ENCODE data around the gene CAMSAP2. TPM values are rescaled to one million over a fixed set of nuclear protein-coding genes. Genes with fewer than 3 reads are reported as not detected.
"Not testable (repeated sequence)": the region's sequence is repeated elsewhere in the genome, so short reads cannot be mapped to it uniquely, and the experiment has no call there.

Gene CAMSAP2
- total and polyA plus RNA-seq, 2 experiments from 2014 or later: 9.3 to 32.9 TPM

- TF ChIP-seq EZH2 (IDR thresholded peaks at IDR 0.05; ENCODE audit: borderline replicate concordance) (no peak), EZH2phosphoT487 (IDR thresholded peaks at IDR 0.05; ENCODE audit: low read depth, severe bottlenecking, unreplicated experiment) (no peak)
- TF ChIP-seq, protein P1, sequence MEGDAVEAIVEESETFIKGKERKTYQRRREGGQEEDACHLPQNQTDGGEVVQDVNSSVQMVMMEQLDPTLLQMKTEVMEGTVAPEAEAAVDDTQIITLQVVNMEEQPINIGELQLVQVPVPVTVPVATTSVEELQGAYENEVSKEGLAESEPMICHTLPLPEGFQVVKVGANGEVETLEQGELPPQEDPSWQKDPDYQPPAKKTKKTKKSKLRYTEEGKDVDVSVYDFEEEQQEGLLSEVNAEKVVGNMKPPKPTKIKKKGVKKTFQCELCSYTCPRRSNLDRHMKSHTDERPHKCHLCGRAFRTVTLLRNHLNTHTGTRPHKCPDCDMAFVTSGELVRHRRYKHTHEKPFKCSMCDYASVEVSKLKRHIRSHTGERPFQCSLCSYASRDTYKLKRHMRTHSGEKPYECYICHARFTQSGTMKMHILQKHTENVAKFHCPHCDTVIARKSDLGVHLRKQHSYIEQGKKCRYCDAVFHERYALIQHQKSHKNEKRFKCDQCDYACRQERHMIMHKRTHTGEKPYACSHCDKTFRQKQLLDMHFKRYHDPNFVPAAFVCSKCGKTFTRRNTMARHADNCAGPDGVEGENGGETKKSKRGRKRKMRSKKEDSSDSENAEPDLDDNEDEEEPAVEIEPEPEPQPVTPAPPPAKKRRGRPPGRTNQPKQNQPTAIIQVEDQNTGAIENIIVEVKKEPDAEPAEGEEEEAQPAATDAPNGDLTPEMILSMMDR (IDR thresholded peaks at IDR 0.05; ENCODE audit: poor library complexity): no peak
- Histone ChIP-seq H3K4me1 (ENCODE audit: insufficient read depth) (peaks cover 4% of the 10 kb centered on the region), H2AFZ (no peak overlapping the region), H3K4me3 (no peak overlapping the region), H3K9me3 (ENCODE audit: low read depth) (no peaks in the 10 kb centered on the region), H3K27me3 (no peaks in the 10 kb centered on the region), H4K20me1 (ENCODE audit: insufficient read depth, poor library complexity, severe bottlenecking) (peaks cover 8% of the 10 kb centered on the region), H3K9me2 (replicated peaks; ENCODE audit: insufficient read depth) (no peaks in the 10 kb centered on the region), H3K27ac (no peak overlapping the region), H3K79me2 (peaks cover 79% of the 10 kb centered on the region), H3K36me3 (replicated peaks; ENCODE audit: insufficient read depth, low read depth) (no peaks in the 10 kb centered on the region), H3K4me2 (no peak overlapping the region)
- DNase-seq (ENCODE audit: low spot score): no peak
- 79% methylated on average over 4 of the region's 4 CpGs for WGBS (ENCODE audit: low lambda C conversion rate, missing lambda C conversion rate)
Observed at GRCh38 chr1:200784576-200784975, 45.9 kb downstream of the CAMSAP2 start.

DNA sequence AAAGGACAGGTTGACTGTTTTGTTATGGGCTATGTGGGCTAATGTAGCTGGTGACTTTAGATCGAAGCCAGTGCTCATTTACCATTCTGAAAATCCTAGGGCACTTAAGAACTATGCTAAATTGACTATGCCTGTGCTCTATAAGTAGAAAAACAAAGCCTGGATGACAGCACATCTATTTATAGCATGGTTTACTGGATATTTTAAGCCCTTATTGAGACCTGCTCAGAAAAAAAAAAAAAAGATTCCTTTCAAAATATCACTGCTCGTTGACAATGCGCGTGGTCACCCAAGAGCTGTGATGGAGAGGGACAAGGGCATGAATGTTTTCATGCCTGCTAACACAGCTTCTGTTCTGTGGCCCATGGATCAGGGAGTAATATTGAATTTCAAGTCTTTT is 48.1 kb downstream of the CAMSAP2 start:
- H3K9me2 ChIP-seq (replicated peaks; ENCODE audit: insufficient read depth): no peaks in the 10 kb centered on the region
- TF ChIP-seq EZH2phosphoT487 (IDR thresholded peaks at IDR 0.05; ENCODE audit: low read depth, severe bottlenecking, unreplicated experiment): no peak
- TF ChIP-seq, protein P1 (IDR thresholded peaks at IDR 0.05; ENCODE audit: poor library complexity): no peak
- no peak for TF ChIP-seq EZH2 (IDR thresholded peaks at IDR 0.05; ENCODE audit: borderline replicate concordance)
- no peaks in the 10 kb centered on the region for H3K36me3 ChIP-seq (replicated peaks; ENCODE audit: insufficient read depth, low read depth)
- no peak overlapping the region for H3K27ac ChIP-seq
- H3K79me2 ChIP-seq: peaks cover 85% of the 10 kb centered on the region
- DNase-seq (ENCODE audit: low spot score): no peak
- no peak overlapping the region for H3K4me2 ChIP-seq
- no peaks in the 10 kb centered on the region for H4K20me1 ChIP-seq (ENCODE audit: insufficient read depth, poor library complexity, severe bottlenecking)
- no peak overlapping the region for H3K4me3 ChIP-seq
- no peaks in the 10 kb centered on the region for H3K9me3 ChIP-seq (ENCODE audit: low read depth)
- 93% methylated on average over 4 of the region's 4 CpGs for WGBS (ENCODE audit: low lambda C conversion rate, missing lambda C conversion rate)
- H3K27me3 ChIP-seq: no peaks in the 10 kb centered on the region
- H3K4me1 ChIP-seq (ENCODE audit: insufficient read depth): peaks cover 4% of the 10 kb centered on the region
- H2AFZ ChIP-seq: no peak overlapping the region

DNA sequence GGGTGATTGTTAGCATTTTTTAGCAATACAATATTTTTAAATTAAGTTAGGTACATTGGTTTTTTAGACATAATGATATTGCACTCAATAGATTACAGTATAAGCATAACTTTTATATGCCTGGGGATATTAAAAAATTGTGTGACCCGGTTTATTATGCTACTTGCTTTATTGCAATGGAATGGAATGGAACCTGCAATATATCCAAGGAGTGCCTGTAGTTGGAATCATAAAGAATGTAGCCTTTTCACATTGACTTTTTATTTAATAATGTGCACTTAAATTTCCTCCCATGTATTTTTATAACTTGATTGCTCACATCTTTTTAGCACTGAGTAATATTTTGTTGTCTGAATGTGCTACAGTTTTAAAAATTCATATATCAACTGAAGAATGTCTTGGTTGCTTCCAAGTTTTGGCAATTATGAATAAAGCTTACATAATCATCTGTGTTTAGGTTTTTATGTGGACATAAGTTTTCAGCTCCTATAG is 49.2 kb downstream of the CAMSAP2 start:
- no peak overlapping the region for H2AFZ ChIP-seq
- peaks cover 87% of the 10 kb centered on the region for H3K79me2 ChIP-seq
- no peak overlapping the region for H3K4me3 ChIP-seq
- no peak overlapping the region for H3K27ac ChIP-seq
- H3K9me3 ChIP-seq (ENCODE audit: low read depth): no peaks in the 10 kb centered on the region
- no peaks in the 10 kb centered on the region for H3K27me3 ChIP-seq
- TF ChIP-seq EZH2phosphoT487 (IDR thresholded peaks at IDR 0.05; ENCODE audit: low read depth, severe bottlenecking, unreplicated experiment): no peak
- TF ChIP-seq, protein P1 (IDR thresholded peaks at IDR 0.05; ENCODE audit: poor library complexity): no peak
- no peak for TF ChIP-seq EZH2 (IDR thresholded peaks at IDR 0.05; ENCODE audit: borderline replicate concordance)
- no peak overlapping the region for H3K4me2 ChIP-seq
- H3K36me3 ChIP-seq (replicated peaks; ENCODE audit: insufficient read depth, low read depth): no peaks in the 10 kb centered on the region
- H3K4me1 ChIP-seq (ENCODE audit: insufficient read depth): peaks cover 4% of the 10 kb centered on the region
- 100% methylated on average over 1 of the region's 1 CpG for WGBS (ENCODE audit: low lambda C conversion rate, missing lambda C conversion rate)
- H3K9me2 ChIP-seq (replicated peaks; ENCODE audit: insufficient read depth): no peaks in the 10 kb centered on the region
- DNase-seq (ENCODE audit: low spot score): no peak
- no peaks in the 10 kb centered on the region for H4K20me1 ChIP-seq (ENCODE audit: insufficient read depth, poor library complexity, severe bottlenecking)

DNA sequence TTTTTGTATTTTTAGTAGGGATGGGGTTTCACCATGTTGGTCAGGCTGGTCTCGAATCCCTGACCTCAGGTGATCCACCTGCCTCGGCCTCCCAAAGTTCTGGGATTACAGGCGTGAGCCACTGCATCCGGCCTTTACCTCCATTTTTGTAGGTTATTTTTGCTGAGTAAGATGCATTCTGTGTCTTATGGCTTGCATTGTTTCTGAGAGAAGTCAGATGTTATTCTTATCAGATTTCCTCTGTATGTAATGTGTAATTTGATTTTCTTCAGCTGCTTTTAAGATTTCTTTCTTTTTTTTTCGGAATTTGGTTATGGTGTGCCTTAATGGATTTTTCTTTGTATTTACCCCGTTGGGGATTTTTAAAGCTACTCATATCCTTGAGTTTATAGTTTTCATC is 52.3 kb downstream of the CAMSAP2 start:
- not testable (repeated sequence) for DNase-seq (ENCODE audit: low spot score); H3K27me3 ChIP-seq; H3K4me3 ChIP-seq; H3K4me2 ChIP-seq; H3K9me3 ChIP-seq (ENCODE audit: low read depth); H3K27ac ChIP-seq; H3K4me1 ChIP-seq (ENCODE audit: insufficient read depth); H2AFZ ChIP-seq; H3K9me2 ChIP-seq (replicated peaks; ENCODE audit: insufficient read depth); H4K20me1 ChIP-seq (ENCODE audit: insufficient read depth, poor library complexity, severe bottlenecking); H3K36me3 ChIP-seq (replicated peaks; ENCODE audit: insufficient read depth, low read depth)
- H3K79me2 ChIP-seq: peaks cover 83% of the 10 kb centered on the region
- WGBS (ENCODE audit: low lambda C conversion rate, missing lambda C conversion rate): 91% methylated on average over 6 of the region's 6 CpGs
